Testis (tissue), 3 donors: ENCODE measurements around the gene ADAM11. TPM values are rescaled to one million over a fixed set of nuclear protein-coding genes. Genes with fewer than 3 reads are reported as not detected.
A peak's percentile ranks its signal among the peaks of the same experiment; 100 is the strongest.

ENCODE experiments used
- DNase-seq: peaks from one replicate; pipeline ENCODE4 v3.0.0-alpha.2; 2019
- H3K27ac ChIP-seq, 2 donors: fragments of 200-600 bp; sonication (generic); one replicate each; pipeline ENCODE4 v1.5.1; 2019
- H3K27me3 ChIP-seq: fragments of 200-600 bp; sonication (generic); one replicate; pipeline ENCODE4 v1.5.1; 2019
- H3K36me3 ChIP-seq: fragments of 200-600 bp; sonication (generic); one replicate; pipeline ENCODE4 v1.5.1; 2017; ENCODE audit warnings: low read depth; ENCODE audit errors: missing control alignments
- H3K4me1 ChIP-seq: fragments of 200-600 bp; sonication (generic); one replicate; pipeline ENCODE4 v1.5.1; 2019
- H3K4me3 ChIP-seq, 2 donors: fragments of 200-600 bp; sonication (generic); one replicate each; pipeline ENCODE4 v1.5.1; 2017 to 2019
- H3K9me3 ChIP-seq: fragments of 200-600 bp; sonication (generic); one replicate; pipeline ENCODE4 v1.5.1; 2017
- POLR2A ChIP-seq: fragments of 450-650 bp; IDR thresholded peaks from one replicate; pipeline ENCODE4 v1.6.1; 2017; ENCODE audit warnings: antibody characterized with exemption, mild to moderate bottlenecking, moderate library complexity
- WGBS, 2 donors: methylation state at CpG; one replicate each; pipeline ENCODE4 v1.1.5; 2018; 5-methylcytosine and 5-hydroxymethylcytosine counted together
- intact Hi-C: fragments of 100-400 bp; cut with DNase I; formaldehyde crosslinking; loops from one replicate; pipeline ENCODE4 v1.15.1; 2023; ENCODE audit warnings: low total_unique reads
- polyA plus RNA-seq: library from polyadenylated mRNA; stranded (reverse); fragments of 350-450 nt; fragmentation: Illumina TruSeq; extraction: RNeasy Lipid Tissue Mini Kit (QIAGEN cat#74804); gene quantifications from one replicate; pipeline ENCODE4 v1.2.3, GENCODE V29; 2014; ENCODE audit warnings: low read depth, low replicate concordance; ENCODE audit not compliant: insufficient read depth
- total RNA-seq, 2 donors: library from RNA; depleted of rRNA; stranded (reverse); fragments of >200 nt; gene quantifications; one replicate each; pipeline ENCODE4 v1.2.3, GENCODE V29; 2016
- TF ChIP-seq, protein P1 (sequence below), 3 experiments: fragments of 450-650 bp in 2 of 3; fragments of 200-600 bp in 1 of 3; sonication (generic) in 1 of 3; IDR thresholded peaks; one replicate each; pipeline ENCODE4 v1.5.1; 2016 to 2019; ENCODE audit warnings: antibody characterized with exemption in 3 of 3, mild to moderate bottlenecking in 2 of 3, moderate library complexity in 1 of 3

ADAM11 gene
- total and polyA plus RNA-seq, 3 donors from 2014 or later: 4.9 to 7.6 (median 7.6) TPM

DNA sequence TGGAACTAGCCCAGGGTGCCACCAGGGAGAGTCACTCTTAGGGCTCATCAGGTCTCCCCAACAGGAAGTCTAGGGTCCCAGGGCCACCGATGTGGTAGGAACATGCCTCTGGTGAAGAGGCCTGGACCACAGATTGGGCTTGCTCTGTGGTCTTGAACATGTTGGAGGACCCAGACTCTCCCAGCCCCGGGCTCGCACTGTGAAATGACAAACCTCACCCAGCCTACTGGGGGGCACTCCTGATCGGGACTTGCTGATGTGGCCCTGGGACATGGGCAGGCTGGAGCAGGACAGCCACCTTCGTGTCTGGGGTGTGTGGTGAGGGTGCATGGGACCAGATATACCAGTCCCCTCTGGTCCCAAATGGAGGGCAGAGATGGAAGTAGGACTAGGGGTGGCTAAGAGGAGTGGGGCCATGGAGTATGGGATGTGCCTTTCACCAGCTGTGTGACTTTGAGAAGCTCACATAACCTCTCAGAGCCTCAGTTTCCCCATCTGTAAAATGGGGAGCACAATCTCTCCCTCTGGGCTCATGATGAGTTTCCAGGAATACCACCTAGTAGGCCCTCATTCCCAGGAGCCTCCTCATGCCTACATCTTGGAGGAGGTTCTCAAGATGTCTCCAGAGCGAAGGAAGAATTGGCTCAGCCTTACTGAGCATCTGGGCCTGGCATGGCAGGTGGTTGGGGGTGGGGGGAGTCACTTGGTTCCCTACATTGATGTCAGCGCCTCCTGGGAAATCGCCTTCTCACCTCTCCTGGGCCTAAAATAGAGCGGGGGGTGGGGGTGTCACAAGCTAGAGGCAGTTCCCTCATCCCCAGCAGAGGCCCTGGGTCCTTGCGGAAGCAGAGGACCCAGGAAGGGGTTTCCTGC lies 1.5 kb upstream of the ADAM11 start:
- H3K27me3 ChIP-seq: no peaks in the 10 kb centered on the region
- WGBS, 2 donors: 58 to 84% methylated on average over 6 to 10 of the region's 10 CpGs

DNA sequence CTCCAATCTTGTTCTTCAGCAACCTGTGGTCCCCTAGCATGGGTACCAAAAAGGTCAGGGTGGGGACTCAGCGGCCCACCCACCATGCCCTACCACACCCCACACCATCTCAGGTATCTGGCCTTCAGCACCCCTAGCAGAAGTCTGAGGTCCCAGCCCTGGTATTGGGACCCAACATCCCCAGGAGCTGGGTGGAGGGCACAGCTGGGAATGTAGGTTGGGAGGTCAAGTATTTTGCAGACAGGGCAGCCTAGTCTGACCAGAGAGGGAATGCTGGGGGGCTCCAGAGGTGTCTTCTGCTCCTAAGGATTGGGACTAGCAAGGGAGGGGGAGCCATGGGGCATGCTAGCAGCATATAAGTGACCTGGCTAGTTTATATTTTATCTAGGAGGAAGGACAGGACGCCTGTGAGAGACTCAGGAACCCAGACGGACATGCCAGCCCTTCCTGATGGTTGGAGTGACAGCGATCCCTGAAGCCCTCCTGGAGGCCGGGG lies 822 bp upstream of the ADAM11 start:
- no peak overlapping the region for H3K27ac ChIP-seq
- 63 to 65% methylated on average over 2 to 5 of the region's 5 CpGs for WGBS, 2 donors
- intact Hi-C loops: no loop called here
- H3K4me1 ChIP-seq: peaks cover 9% of the 10 kb centered on the region
- DNase-seq: no peak
- H3K36me3 ChIP-seq: no peaks in the 10 kb centered on the region
- no peak for TF ChIP-seq POLR2A
- TF ChIP-seq, protein P1, sequence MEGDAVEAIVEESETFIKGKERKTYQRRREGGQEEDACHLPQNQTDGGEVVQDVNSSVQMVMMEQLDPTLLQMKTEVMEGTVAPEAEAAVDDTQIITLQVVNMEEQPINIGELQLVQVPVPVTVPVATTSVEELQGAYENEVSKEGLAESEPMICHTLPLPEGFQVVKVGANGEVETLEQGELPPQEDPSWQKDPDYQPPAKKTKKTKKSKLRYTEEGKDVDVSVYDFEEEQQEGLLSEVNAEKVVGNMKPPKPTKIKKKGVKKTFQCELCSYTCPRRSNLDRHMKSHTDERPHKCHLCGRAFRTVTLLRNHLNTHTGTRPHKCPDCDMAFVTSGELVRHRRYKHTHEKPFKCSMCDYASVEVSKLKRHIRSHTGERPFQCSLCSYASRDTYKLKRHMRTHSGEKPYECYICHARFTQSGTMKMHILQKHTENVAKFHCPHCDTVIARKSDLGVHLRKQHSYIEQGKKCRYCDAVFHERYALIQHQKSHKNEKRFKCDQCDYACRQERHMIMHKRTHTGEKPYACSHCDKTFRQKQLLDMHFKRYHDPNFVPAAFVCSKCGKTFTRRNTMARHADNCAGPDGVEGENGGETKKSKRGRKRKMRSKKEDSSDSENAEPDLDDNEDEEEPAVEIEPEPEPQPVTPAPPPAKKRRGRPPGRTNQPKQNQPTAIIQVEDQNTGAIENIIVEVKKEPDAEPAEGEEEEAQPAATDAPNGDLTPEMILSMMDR (IDR thresholded peaks at IDR 0.05): no peak
- H3K9me3 ChIP-seq: no peaks in the 10 kb centered on the region
- H3K4me3 ChIP-seq: peak overlapping the region in 1 of 2 donors; percentile 47
- H3K27me3 ChIP-seq: no peaks in the 10 kb centered on the region

More for the DNA sequence above, 1.5 kb upstream of the ADAM11 start:
- no peaks in the 10 kb centered on the region for H3K9me3 ChIP-seq
- intact Hi-C loops: no loop called here
- H3K4me1 ChIP-seq: peaks cover 9% of the 10 kb centered on the region
- H3K27ac ChIP-seq: no peak overlapping the region
- no peaks in the 10 kb centered on the region for H3K36me3 ChIP-seq
- no peak overlapping the region for H3K4me3 ChIP-seq
- DNase-seq: no peak
- TF ChIP-seq, protein P1 (IDR thresholded peaks at IDR 0.05): no peak
- no peak for TF ChIP-seq POLR2A

DNA sequence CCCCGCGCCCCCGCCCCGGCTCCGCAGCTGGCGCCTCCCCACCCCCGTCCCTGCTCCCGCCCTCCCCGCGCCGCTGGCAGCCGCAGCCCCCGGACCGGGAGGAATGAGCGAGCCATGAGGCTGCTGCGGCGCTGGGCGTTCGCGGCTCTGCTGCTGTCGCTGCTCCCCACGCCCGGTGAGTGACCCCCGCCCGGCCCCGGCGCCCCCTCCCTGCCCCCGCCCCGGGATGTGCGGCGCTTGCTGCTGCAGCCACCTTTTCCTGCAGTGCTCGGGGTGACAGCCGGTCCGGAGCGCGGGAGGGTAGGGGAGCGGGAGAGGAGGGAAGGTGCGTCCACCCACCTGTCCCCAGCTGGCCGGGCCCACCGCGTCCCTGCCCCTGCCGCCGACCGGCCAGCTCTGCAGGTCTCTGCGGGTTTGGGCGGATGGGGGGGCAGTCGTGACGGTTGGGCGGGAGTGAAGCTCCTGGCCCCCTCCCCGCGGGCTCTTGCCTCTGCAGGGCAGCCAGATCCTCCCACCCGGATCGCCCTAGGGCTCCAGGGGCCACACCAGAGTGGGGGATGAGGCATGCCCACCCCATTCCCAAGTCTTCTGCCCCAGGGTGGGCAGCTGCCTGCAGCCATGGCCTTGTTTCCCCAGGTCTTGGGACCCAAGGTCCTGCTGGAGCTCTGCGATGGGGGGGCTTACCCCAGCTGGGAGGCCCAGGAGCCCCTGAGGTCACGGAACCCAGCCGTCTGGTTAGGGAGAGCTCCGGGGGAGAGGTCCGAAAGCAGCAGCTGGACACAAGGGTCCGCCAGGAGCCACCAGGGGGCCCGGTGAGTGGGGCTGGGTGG lies 513 bp downstream of the ADAM11 start:
- H3K27me3 ChIP-seq: no peaks in the 10 kb centered on the region
- intact Hi-C loops: no loop called here
- H3K4me1 ChIP-seq: peaks cover 9% of the 10 kb centered on the region
- no peak for TF ChIP-seq POLR2A
- TF ChIP-seq, protein P1 (IDR thresholded peaks at IDR 0.05): no peak
- no peak overlapping the region for H3K27ac ChIP-seq
- H3K36me3 ChIP-seq: no peaks in the 10 kb centered on the region
- no peaks in the 10 kb centered on the region for H3K9me3 ChIP-seq
- DNase-seq: no peak
- H3K4me3 ChIP-seq: peak overlapping the region; percentile 29 to 49
- WGBS, 2 donors: 7 to 18% methylated on average over 3 to 17 of the region's 60 CpGs

DNA sequence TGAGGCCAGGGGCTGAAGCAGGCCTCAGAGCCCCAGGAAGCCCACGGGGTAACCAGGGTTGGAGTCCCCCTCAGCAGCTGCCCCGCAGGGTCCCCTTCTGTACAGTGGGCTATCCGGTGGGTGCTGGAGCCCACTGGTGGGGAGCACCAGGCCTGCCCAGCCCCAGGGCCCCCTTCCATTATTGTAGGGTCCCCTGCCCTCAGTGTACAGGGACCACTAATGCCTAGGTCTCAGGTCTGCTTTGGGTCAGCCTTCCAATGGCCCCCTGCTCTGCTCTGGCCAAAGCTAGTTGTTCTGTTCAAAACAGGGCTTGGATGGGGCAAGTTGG lies 1.1 kb downstream of the ADAM11 start:
- intact Hi-C loops: no loop called here
- Histone ChIP-seq H3K27me3 (no peaks in the 10 kb centered on the region), H3K9me3 (no peaks in the 10 kb centered on the region), H3K27ac (no peak overlapping the region), H3K4me3 (no peak overlapping the region), H3K4me1 (peaks cover 9% of the 10 kb centered on the region), H3K36me3 (no peaks in the 10 kb centered on the region)
- no peak for TF ChIP-seq POLR2A
- TF ChIP-seq, protein P1 (IDR thresholded peaks at IDR 0.05): no peak
- DNase-seq: no peak
- 56% methylated on average over 3 of the region's 3 CpGs; no CpG with 5 or more reads in 1 of the 2 donors for WGBS, 2 donors
